GM20431 (cell line): ENCODE measurements around the gene CEP44.
"Not testable (repeated sequence)": the region's sequence is repeated elsewhere in the genome, so short reads cannot be mapped to it uniquely, and the experiment has no call there.

Experiments used
- in situ Hi-C: fragments of 300-500 bp; cut with MseI, MboI; formaldehyde crosslinking; loops from one replicate; pipeline ENCODE4 v1.15.0; 2020; ENCODE audit warnings: low sequenced_read_pairs; ENCODE audit not compliant: unreplicated experiment

Gene CEP44

GRCh38 chr4:174277433-174277832 is 6.3 kb upstream of the CEP44 start:
- in situ Hi-C loops, result no loop called here

GRCh38 chr4:174278467-174278866 is 5.2 kb upstream of the CEP44 start:
- in situ Hi-C loops, result no loop called here

- in situ Hi-C loops, result no loop called here
These were observed 4.1 kb upstream of the CEP44 start for GRCh38 chr4:174279433-174280155.

- in situ Hi-C loops, result no loop called here
These were observed 2.5 kb upstream of the CEP44 start for GRCh38 chr4:174281182-174281737.

DNA sequence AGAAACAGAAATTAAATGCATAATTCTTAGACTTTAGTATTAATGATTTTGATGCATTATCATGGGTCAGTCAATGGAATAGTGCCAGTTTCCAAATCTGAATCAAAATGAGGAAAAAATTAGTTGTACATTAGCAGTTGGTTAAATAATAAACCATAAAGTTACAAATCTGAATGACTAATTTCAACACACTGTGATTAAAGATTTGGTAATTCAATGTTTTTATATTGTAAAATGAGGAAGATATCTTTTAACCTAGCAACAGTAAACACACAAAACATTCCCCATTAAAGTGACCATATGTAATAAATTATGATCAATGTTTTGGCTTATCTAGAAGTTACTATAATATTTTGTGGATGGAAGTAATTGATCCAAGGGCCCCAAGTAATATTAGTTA is 1.8 kb upstream of the CEP44 start:
- in situ Hi-C loops, result no loop called here

- in situ Hi-C loops, result no loop called here
These were observed 740 bp upstream of the CEP44 start for GRCh38 chr4:174282836-174283506.

DNA sequence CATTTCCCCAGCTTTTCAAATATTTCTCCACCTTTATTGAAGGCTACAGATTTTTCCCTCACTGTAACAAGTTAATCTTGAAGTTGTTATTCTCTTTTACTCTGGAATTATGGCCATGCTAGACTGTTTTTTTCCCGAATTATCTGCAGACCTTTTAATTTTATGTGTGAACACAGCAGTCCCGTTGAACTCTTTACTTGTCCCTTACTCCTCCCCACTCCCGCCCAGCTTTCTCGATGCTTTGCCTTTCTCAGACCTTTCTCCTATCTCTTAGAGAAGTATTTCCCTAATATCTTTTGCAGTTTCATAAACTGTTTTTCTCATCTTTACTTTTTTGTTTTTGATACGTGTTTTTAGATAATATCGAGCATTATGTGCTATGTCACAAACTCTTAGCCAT is 776 bp downstream of the CEP44 start:
- in situ Hi-C loops, result no loop called here

GRCh38 chr4:174286870-174287269 is 3.2 kb downstream of the CEP44 start:
- in situ Hi-C loops, result no loop called here

GRCh38 chr4:174292473-174292872 is 8.8 kb downstream of the CEP44 start:
- in situ Hi-C loops, result no loop called here

- in situ Hi-C loops, result not testable (repeated sequence)
These were observed 10.9 kb downstream of the CEP44 start for GRCh38 chr4:174294641-174295040.

- in situ Hi-C loops, result not testable (repeated sequence)
These were observed 11.4 kb downstream of the CEP44 start for GRCh38 chr4:174295142-174295541.

DNA sequence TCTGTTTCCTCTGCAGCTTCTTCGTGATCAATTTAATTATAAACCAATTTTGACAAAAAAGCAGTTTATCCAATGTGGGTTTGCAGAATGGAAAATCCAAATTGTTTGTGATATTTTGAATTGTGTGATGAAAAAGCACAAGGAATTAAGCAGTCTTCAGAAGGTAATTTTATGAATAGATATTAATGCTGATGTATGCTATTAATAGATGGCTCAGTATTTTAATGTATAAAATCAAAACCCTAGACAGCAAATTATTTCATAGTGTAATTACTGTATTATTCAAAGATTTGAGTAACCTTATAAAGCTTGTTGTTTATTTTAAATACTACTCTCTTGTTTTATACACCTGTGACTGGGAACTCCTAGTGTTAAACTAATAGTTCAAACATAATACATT is 20.0 kb downstream of the CEP44 start:
- in situ Hi-C loops, result no loop called here

DNA sequence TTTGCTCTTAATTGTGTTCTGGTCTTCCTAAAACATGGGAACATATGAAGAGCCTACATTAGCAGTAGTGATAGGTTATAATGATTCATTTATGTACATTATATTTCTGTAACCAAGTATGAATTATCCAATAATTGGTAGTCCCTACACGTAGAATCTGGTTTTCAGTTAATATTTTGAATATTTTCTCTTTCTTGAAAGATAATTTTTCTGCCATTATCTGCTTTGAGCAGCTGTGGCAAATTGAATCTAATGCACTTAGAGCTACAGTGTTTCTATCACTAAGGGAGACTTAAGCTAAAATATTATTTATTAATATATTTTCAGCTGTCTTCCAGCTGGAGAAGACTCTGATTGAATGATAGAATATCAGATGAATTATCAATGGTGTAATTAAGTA is 21.0 kb downstream of the CEP44 start:
- in situ Hi-C loops, result no loop called here

DNA sequence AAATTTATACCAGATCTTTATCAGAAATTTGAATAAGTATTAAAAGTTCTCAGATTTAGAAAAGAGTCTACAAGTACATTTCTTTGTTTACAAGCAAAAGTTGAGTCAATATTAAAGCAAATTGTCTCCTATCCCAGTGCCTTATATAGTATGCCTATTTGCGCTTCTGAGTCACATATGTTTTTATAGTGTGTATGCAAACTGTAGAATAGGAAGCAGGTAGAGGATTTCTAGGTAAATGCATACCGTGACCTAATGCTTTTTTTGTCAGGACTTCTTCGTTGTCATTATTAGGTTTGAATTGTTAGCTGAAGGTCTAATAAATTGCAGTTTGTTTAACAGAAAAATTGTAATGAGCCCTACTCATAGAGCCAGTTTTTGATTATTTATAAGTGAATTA is 22.2 kb downstream of the CEP44 start:
- in situ Hi-C loops, result no loop called here

DNA sequence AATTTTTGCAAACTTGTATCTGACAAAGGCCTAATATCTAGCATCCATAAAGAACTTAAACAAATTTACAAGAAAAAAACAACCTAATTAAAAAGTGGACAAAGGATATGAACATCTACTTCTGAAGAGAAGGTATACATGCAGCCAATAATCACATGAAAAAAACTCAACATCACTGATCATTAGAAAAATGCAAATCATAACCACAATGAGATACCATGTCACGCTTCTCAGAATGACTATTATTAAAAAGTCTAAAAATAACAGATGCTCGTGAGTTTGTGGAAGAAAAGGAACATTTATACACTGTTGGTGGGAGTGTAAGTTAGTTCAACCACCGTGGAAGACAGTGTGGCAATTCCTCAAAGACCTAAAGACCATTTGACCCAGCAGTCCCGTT is 24.0 kb downstream of the CEP44 start:
- in situ Hi-C loops, result no loop called here

DNA sequence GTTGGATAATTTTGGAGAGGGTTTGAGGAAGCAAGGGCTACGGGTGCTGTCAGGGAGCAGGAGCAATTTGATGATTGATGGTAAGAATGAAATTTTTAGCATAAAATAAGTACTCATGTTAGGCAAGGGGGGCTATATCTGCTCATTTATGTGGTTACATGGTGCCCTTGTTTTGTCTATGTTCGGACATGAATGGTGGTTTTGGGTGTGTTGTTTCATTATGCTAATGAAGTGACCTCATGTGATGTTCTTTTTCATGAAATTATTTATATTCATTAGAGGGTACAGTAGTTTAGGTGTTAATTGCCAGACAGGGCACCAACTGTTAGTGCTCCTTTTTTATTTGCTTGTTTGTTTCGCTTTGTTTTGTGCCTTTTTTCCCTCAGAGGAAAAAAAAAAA is 29.3 kb downstream of the CEP44 start:
- in situ Hi-C loops, result loop anchor here (10.0 kb wide), 1 partner anchor 98 kb away; no protein-coding TSS in a partner anchor

- in situ Hi-C loops, result loop anchor here (10.0 kb wide), 1 partner anchor 99 kb away; no protein-coding TSS in a partner anchor
These were observed 30.6 kb downstream of the CEP44 start for GRCh38 chr4:174314274-174314673.

- in situ Hi-C loops, result loop anchor here (10.0 kb wide), 1 partner anchor 100 kb away; no protein-coding TSS in a partner anchor
These were observed 31.1 kb downstream of the CEP44 start for GRCh38 chr4:174314770-174315169.

DNA sequence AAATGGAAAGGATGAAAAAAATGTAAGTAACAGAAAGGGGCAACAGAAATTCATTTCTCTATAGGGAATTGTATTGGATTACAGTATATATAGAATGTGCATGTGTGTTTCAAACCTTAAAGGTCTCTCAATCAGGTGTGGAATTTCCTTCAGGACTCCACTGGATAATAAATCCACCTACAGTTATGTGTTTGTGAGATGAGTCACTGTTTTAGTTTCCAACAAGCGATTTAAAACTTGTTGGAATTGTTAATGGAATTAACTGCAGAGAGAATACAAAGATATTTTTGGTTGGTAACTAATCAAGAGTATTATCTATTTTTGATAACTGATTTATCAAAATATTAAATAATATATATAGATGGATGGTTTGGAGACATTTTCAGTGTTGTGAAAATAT is 32.8 kb downstream of the CEP44 start:
- in situ Hi-C loops, result loop anchor here (10.0 kb wide), 1 partner anchor 102 kb away; no protein-coding TSS in a partner anchor

GRCh38 chr4:174316954-174317353 is 33.2 kb downstream of the CEP44 start:
- in situ Hi-C loops, result loop anchor here (10.0 kb wide), 1 partner anchor 102 kb away; no protein-coding TSS in a partner anchor

GRCh38 chr4:174317531-174317930 is 33.8 kb downstream of the CEP44 start:
- in situ Hi-C loops, result loop anchor here (10.0 kb wide), 1 partner anchor 103 kb away; no protein-coding TSS in a partner anchor
